ENCODE results near the gene TFF2.

Gene TFF2

DNA sequence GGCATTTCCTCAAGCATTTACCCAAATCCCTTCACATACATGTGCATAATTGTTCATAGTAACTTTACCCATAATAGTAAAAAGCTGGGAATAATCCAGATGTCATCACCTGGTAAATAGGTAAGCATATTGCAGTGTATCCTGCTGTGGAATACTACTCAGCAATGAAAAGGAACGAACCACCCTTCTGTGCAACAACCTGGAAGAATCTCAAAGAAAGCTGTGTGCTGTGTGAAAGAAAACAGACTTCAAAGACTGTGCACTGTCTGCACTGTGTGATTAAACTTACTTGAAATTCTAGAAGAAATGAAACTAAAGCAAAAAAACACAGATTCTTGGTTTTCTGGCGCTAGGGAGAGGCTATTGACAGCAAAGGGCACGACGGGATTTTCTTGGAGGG, 13.5 kb downstream of the TFF2 start (continued):
- TF ChIP-seq, protein P1, sequence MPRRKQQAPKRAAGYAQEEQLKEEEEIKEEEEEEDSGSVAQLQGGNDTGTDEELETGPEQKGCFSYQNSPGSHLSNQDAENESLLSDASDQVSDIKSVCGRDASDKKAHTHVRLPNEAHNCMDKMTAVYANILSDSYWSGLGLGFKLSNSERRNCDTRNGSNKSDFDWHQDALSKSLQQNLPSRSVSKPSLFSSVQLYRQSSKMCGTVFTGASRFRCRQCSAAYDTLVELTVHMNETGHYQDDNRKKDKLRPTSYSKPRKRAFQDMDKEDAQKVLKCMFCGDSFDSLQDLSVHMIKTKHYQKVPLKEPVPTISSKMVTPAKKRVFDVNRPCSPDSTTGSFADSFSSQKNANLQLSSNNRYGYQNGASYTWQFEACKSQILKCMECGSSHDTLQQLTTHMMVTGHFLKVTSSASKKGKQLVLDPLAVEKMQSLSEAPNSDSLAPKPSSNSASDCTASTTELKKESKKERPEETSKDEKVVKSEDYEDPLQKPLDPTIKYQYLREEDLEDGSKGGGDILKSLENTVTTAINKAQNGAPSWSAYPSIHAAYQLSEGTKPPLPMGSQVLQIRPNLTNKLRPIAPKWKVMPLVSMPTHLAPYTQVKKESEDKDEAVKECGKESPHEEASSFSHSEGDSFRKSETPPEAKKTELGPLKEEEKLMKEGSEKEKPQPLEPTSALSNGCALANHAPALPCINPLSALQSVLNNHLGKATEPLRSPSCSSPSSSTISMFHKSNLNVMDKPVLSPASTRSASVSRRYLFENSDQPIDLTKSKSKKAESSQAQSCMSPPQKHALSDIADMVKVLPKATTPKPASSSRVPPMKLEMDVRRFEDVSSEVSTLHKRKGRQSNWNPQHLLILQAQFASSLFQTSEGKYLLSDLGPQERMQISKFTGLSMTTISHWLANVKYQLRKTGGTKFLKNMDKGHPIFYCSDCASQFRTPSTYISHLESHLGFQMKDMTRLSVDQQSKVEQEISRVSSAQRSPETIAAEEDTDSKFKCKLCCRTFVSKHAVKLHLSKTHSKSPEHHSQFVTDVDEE (CRISPR knock-in tag; IDR thresholded peaks at IDR 0.05), result no peak
- no peak for TF ChIP-seq SNAI2 (CRISPR knock-in tag; IDR thresholded peaks at IDR 0.05)
- TF ChIP-seq TCF4 (CRISPR knock-in tag; IDR thresholded peaks at IDR 0.05; ENCODE audit: borderline replicate concordance), result no peak
- no peak for TF ChIP-seq ZNF8 (CRISPR knock-in tag; IDR thresholded peaks at IDR 0.05)
- TF ChIP-seq RARB (CRISPR knock-in tag; IDR thresholded peaks at IDR 0.05), result no peak

DNA sequence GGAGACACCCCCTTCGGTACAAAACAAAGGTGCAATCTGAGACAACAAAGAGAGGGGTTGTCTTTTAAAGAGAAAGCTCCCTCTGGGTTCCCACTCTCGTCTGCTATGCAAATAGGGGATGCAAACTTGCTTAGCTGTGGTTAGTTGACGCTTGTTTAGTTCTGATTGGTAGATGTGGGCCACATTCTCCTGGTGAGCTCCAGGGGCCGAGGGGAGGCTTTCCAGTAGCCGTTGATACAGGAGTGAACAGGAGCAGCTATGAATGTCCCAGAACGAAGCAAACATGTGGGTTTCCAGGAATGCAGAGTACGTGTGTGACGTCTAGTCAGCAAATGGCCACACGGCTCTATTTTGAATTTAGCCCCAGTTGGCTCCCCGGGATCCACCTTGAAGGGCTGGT, 14.7 kb downstream of the TFF2 start:
- no peak for TF ChIP-seq OSR1 (CRISPR knock-in tag; IDR thresholded peaks at IDR 0.05)
- TF ChIP-seq ISL1 (CRISPR knock-in tag; IDR thresholded peaks at IDR 0.05), result no peak
- no peak for TF ChIP-seq ZNF70 (CRISPR knock-in tag; IDR thresholded peaks at IDR 0.05)
- no peak for TF ChIP-seq ZFP3 (CRISPR knock-in tag; IDR thresholded peaks at IDR 0.05)
- TF ChIP-seq RARB (CRISPR knock-in tag; IDR thresholded peaks at IDR 0.05), result no peak
- ATAC-seq, result no peak

DNA sequence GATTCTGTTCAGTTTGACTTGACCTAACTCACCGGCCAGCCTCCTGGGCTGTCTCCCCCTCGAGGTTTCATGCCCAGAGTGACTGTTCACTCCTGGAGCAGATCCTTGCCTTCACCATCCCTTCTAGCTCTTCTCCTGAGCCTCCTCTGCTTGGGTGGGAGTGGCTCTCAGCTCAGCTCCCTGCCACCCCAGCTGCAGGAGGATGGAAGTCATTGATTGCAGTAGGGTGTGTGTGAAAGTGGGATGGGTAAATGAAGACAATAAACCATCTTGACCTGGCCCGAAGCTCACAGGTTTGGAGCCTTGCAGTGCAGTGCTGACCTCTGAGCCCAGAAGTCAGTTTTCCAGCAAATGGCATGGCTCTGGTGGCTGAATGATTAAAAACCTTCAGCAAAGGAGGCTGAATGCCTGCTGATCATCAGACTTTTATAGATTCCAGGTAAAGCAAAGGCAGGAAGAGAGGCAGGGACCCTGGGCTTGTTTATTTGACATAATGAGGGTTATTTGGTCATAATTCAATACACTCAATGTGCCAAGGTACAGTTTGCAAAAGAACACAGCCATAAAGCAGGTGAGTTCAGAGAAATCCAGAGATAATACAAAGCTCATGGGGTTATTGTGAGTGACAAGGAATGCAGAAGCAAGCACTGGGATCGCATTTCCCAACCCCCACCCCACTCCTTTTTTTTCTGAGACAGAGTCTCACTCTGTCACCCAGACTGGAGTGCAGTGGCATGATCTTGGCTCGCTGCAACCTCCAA, 18.1 kb downstream of the TFF2 start:
- TF ChIP-seq, protein P2, sequence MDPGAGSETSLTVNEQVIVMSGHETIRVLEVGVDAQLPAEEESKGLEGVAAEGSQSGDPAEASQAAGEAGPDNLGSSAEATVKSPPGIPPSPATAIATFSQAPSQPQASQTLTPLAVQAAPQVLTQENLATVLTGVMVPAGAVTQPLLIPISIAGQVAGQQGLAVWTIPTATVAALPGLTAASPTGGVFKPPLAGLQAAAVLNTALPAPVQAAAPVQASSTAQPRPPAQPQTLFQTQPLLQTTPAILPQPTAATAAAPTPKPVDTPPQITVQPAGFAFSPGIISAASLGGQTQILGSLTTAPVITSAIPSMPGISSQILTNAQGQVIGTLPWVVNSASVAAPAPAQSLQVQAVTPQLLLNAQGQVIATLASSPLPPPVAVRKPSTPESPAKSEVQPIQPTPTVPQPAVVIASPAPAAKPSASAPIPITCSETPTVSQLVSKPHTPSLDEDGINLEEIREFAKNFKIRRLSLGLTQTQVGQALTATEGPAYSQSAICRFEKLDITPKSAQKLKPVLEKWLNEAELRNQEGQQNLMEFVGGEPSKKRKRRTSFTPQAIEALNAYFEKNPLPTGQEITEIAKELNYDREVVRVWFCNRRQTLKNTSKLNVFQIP (CRISPR knock-in tag; IDR thresholded peaks at IDR 0.05; ENCODE audit: borderline replicate concordance, low read depth), result no peak
- TF ChIP-seq ZNF70 (CRISPR knock-in tag; IDR thresholded peaks at IDR 0.05) (no peak), GLIS3 (CRISPR knock-in tag; IDR thresholded peaks at IDR 0.05) (no peak), ISL1 (CRISPR knock-in tag; IDR thresholded peaks at IDR 0.05) (no peak), ZFP30 (CRISPR knock-in tag; IDR thresholded peaks at IDR 0.05) (no peak), SNAI2 (CRISPR knock-in tag; IDR thresholded peaks at IDR 0.05) (no peak), TOX (CRISPR knock-in tag; IDR thresholded peaks at IDR 0.05; ENCODE audit: borderline replicate concordance) (no peak), PPARA (CRISPR knock-in tag; IDR thresholded peaks at IDR 0.05; ENCODE audit: borderline replicate concordance) (no peak)
- TF ChIP-seq, protein P1 (CRISPR knock-in tag; IDR thresholded peaks at IDR 0.05), result no peak
- ATAC-seq, result no peak

DNA sequence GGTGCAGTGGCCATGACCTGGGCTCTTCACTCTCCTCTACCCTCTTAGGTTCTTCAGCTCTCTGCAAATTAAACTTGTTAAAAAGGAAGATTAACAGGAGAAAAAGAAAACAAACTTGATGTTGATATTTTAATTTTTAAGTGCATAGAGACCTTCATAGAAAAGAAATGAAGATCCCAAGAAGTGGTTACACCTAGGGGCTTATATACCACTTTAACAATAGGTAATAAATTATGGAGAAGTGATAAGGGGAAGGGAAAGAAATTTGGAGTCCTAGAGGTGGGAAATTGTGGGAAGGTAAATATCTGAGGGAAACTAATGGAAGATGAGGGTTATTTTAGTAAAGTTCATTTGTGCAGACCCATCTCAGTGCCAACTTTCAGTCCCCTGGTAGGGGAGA, 19.1 kb downstream of the TFF2 start:
- no peak for TF ChIP-seq ISL1 (CRISPR knock-in tag; IDR thresholded peaks at IDR 0.05)
- TF ChIP-seq TCF4 (CRISPR knock-in tag; IDR thresholded peaks at IDR 0.05; ENCODE audit: borderline replicate concordance), result no peak
- no peak for ATAC-seq

DNA sequence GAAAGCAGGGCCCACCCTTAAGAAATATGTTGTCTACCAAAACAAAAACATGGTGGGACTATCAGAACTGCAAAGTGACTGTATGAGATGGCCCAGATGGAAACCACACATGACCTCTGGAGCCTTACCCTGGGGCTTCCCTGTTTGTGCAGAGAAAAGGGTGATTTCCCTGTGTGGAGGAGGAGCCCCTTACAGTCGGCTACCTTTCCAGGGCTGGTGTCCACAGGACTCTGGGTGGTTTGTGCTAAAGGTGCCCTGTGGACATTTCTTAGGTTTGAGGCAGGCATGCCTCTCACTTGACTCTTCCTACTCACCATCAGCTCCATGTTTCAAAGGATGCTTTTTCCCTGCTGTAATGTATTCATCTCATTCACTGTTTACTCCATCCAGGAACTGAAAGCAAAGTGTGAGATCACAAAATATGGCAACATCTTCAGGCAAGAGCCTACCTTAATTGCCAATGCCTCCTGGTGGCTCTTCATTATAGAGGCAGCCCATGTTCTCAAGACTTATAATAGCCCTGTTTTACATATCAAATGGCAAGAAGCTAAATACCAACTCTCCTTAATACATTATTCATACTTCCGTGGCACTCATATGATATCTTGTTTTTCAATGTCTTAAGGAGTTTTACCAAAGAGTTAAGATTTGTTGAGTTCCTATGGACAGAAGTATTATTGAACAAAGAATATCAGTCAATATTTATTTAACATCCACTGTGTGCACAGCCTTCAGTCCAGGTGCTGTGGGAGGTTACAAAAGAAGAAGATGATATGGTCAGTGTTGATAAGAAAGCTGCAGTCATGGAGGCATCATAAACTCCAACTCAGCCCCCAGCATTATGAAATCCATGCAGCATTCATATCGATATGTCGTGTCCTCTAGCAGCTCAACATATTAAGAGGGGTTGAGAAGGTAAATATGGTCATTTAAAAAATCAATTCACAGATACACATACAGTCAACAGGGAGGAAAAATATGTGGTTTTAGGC, 20.1 kb downstream of the TFF2 start:
- no peak for ATAC-seq
- TF ChIP-seq ZNF70 (CRISPR knock-in tag; IDR thresholded peaks at IDR 0.05) (no peak), GLIS3 (CRISPR knock-in tag; IDR thresholded peaks at IDR 0.05) (no peak), OSR1 (CRISPR knock-in tag; IDR thresholded peaks at IDR 0.05) (no peak), CSDC2 (CRISPR knock-in tag; IDR thresholded peaks at IDR 0.05) (no peak), BACH2 (CRISPR knock-in tag; IDR thresholded peaks at IDR 0.05; ENCODE audit: borderline replicate concordance) (no peak), TCF4 (CRISPR knock-in tag; IDR thresholded peaks at IDR 0.05; ENCODE audit: borderline replicate concordance) (no peak)

All from SK-N-SH treated with all-trans-retinoic acid at 6 μM for 48 hours (cell line).